Suprapubic skin (tissue), 3 donors: ENCODE data around the gene CEP41.

ENCODE experiments used
- EP300 ChIP-seq: sonication (generic); formaldehyde crosslinking; IDR thresholded peaks from one replicate; pipeline ENCODE4 v1.6.1; 2017; ENCODE audit warnings: antibody characterized with exemption
- POLR2A ChIP-seq, 2 donors: fragments of 450-650 bp; IDR thresholded peaks; one replicate each; pipeline ENCODE4 v1.6.1; 2017; ENCODE audit warnings: antibody characterized with exemption in 2 of 2, mild to moderate bottlenecking in 2 of 2, moderate library complexity in 2 of 2
- TF ChIP-seq, protein P1 (sequence below), 2 donors: fragments of 200-600 bp in 1 of 2; fragments of 450-650 bp in 1 of 2; sonication (generic) in 1 of 2; IDR thresholded peaks; one replicate each; pipeline ENCODE4 v1.5.1; 2016 to 2019; ENCODE audit warnings: antibody characterized with exemption in 2 of 2, mild to moderate bottlenecking in 1 of 2, moderate library complexity in 1 of 2

DNA sequence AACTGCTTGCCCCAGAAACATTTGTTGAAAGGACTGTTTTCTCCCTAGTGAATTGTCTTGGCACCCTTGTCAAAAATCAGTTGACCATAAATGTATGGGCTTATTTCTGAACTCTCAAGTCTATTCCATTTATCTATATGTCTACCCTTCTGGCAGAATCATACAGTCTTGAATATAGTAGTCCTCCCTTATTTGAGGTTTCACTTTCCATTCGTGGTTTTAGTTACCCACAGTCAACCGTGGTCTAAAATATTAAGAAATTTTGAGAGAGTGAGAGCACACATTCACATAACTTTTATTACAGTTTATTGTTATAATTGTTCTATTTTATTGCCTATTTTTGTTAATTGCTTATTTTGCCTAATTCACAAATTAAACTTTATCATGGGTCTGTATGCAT lies 17.4 kb upstream of the CEP41 start:
- TF ChIP-seq EP300 (no peak), POLR2A (IDR thresholded peaks at IDR 0.05) (no peak)
- TF ChIP-seq, protein P1, sequence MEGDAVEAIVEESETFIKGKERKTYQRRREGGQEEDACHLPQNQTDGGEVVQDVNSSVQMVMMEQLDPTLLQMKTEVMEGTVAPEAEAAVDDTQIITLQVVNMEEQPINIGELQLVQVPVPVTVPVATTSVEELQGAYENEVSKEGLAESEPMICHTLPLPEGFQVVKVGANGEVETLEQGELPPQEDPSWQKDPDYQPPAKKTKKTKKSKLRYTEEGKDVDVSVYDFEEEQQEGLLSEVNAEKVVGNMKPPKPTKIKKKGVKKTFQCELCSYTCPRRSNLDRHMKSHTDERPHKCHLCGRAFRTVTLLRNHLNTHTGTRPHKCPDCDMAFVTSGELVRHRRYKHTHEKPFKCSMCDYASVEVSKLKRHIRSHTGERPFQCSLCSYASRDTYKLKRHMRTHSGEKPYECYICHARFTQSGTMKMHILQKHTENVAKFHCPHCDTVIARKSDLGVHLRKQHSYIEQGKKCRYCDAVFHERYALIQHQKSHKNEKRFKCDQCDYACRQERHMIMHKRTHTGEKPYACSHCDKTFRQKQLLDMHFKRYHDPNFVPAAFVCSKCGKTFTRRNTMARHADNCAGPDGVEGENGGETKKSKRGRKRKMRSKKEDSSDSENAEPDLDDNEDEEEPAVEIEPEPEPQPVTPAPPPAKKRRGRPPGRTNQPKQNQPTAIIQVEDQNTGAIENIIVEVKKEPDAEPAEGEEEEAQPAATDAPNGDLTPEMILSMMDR (IDR thresholded peaks at IDR 0.05) = no peak
